ENCODE results near the gene ZNF608. TPM values are rescaled to one million over a fixed set of nuclear protein-coding genes. Genes with fewer than 3 reads are reported as not detected.
A peak's percentile ranks its signal among the peaks of the same experiment; 100 is the strongest.

The ZNF608 gene
- total and polyA plus RNA-seq, 4 donors, result 4.3 to 13.2 (median 8.0) TPM

DNA sequence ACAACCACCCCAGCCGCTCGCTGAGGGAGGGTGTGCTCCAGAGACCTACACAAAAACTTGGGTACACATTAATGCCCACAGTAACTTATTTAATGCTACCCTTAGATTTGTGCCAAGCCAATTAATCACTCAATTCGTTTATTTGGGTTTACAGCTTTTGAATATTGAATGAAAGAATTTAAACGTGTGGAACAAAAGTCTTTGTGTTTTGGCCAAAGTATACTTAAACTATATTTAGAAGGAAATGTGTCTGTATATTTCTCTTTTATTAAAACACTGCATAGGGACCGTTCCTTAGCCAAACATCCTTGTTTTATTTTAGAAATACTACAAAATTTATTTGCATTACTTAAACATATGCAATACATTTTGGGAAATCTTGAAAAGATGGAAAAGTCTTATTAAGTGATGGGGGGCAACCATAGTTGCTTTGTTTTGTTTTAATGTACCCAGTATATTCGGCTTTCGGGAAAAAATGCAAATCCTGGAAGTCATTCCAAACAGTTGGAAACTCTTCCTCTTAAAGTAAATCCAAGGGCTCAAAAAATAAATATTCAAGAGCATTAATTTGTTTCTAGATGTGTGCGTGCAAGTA, 11.8 kb downstream of the ZNF608 start:
- peaks cover 0 to 4% of the 10 kb centered on the region in 2 donors for H3K4me1 ChIP-seq (ENCODE audit: control insufficient read depth in 1 of 2, insufficient read depth in 2 of 2, low read length in 2 of 2)

DNA sequence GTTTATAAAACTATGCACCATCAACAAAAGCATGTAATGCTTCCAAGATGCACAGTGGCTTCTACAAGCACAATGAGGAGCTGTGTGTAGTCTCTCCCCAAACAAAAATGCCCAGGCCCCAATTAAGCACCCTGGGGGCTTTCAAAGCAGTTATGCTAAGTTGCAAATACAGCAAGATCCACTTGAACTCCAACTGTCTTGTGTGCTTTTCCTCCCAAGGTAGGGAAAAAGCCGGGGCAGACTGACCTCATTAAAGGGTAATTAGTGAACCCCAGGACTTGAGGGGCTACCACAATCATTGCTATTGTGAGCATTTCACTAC, 13.1 kb downstream of the ZNF608 start:
- Histone ChIP-seq H3K4me3 (ENCODE audit: low read length in 2 of 2) (no peak overlapping the region), H3K36me3 (ENCODE audit: control insufficient read depth in 1 of 2, insufficient read depth in 2 of 2, low read length in 1 of 2) (no peaks in the 10 kb centered on the region), H3K27ac (ENCODE audit: low read depth in 1 of 2, low read length in 2 of 2) (no peak overlapping the region), H3K4me1 (ENCODE audit: control insufficient read depth in 1 of 2, insufficient read depth in 2 of 2, low read length in 2 of 2) (peaks cover 0 to 4% of the 10 kb centered on the region in 2 donors), H3K27me3 (ENCODE audit: control insufficient read depth in 1 of 2, insufficient read depth in 2 of 2, low read length in 1 of 2) (no peaks in the 10 kb centered on the region), H3K9me3 (ENCODE audit: control insufficient read depth, low read length) (no peaks in the 10 kb centered on the region)
- 98 to 100% methylated on average over 1 of the region's 1 CpG for whole genome bisulfite sequencing, 2 donors
- no peak for ATAC-seq (ENCODE audit: low FRiP score)
- DNase-seq, result no peak
- intact Hi-C loops (cut with DNase I), result no loop called here

More for the DNA sequence above, 11.8 kb downstream of the ZNF608 start:
- no peak for ATAC-seq (ENCODE audit: low FRiP score)
- no peaks in the 10 kb centered on the region for H3K9me3 ChIP-seq (ENCODE audit: control insufficient read depth, low read length)
- H3K4me3 ChIP-seq (ENCODE audit: low read length in 2 of 2), result peak overlapping the region; percentile 1 to 14
- DNase-seq, result no peak
- H3K27ac ChIP-seq (ENCODE audit: low read depth in 1 of 2, low read length in 2 of 2), result no peak overlapping the region
- no peaks in the 10 kb centered on the region for H3K27me3 ChIP-seq (ENCODE audit: control insufficient read depth in 1 of 2, insufficient read depth in 2 of 2, low read length in 1 of 2)
- 31 to 33% methylated on average over 8 of the region's 8 CpGs for WGBS, 2 donors
- intact Hi-C loops (cut with DNase I), result no loop called here
- no peaks in the 10 kb centered on the region for H3K36me3 ChIP-seq (ENCODE audit: control insufficient read depth in 1 of 2, insufficient read depth in 2 of 2, low read length in 1 of 2)

DNA sequence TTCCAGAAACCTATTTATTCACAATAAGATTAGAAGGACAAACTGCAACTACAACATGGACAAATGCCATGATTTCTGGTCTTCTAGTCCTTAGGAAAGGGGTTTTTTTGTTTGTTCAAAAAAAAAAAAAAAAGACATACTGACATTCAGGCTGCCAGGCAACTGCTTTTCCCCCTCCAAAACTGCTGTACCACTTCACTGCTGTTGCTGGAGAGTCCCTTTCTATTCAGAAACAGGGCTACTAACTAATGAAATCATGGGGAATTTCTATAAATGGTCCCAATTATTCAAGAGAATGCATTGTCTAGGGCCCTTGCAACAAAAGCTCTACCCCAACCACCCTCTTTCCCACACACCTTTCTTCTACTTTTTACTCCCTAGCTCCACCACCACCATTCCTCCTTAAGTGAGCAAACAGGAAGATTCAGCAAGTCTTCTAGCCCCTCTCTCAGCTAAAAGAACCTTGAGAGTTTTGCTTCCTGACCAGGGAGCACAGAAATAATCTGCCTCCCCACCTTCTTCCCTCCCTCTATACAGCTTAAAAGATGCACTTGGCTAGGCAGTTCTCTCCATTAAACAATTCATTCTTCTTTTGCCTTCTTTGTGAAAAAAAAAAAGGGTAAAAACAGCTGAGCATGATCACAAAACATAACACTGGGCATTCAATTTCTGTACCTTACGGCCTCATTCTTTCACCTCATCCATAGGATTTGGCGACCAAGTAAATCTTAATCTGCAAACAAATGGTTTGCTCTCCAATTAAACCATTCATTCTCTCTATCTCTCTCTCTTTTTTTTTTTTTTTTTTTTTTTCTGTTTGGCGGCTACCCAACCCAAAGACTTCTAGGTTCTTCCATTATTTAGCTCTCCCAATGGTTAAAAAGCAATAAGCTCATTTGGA, 13.8 kb downstream of the ZNF608 start:
- intact Hi-C loops (cut with DNase I), result no loop called here
- Histone ChIP-seq H3K4me3 (ENCODE audit: low read length in 2 of 2) (no peak overlapping the region), H3K4me1 (ENCODE audit: control insufficient read depth in 1 of 2, insufficient read depth in 2 of 2, low read length in 2 of 2) (peaks cover 0 to 1% of the 10 kb centered on the region in 2 donors), H3K27me3 (ENCODE audit: control insufficient read depth in 1 of 2, insufficient read depth in 2 of 2, low read length in 1 of 2) (no peaks in the 10 kb centered on the region), H3K9me3 (ENCODE audit: control insufficient read depth, low read length) (no peaks in the 10 kb centered on the region), H3K27ac (ENCODE audit: low read depth in 1 of 2, low read length in 2 of 2) (no peak overlapping the region), H3K36me3 (ENCODE audit: control insufficient read depth in 1 of 2, insufficient read depth in 2 of 2, low read length in 1 of 2) (no peaks in the 10 kb centered on the region)
- no peak for ATAC-seq (ENCODE audit: low FRiP score)
- 96% methylated on average over 3 of the region's 3 CpGs for WGBS, 2 donors
- no peak for DNase-seq

DNA sequence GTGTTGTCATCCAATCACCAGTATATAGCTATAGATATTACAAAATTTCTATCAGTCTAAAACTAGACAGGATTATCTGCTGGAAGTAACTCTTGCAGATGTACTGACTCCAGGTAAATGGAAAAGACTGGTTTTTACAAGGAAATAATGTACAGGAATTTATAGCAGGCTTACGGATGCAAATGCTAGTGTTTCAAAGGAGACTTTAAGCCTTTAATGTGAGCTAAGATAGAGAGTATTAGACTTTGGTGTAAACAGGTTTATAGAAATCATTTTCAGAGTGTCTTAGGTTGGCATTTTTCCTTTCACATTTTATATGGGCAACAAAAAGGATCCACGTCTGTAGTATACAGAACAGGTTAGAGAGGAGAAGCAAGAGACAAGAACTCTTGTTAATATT, 16.1 kb downstream of the ZNF608 start:
- DNase-seq, result no peak
- Histone ChIP-seq H3K4me3 (ENCODE audit: low read length in 2 of 2) (no peak overlapping the region), H3K36me3 (ENCODE audit: control insufficient read depth in 1 of 2, insufficient read depth in 2 of 2, low read length in 1 of 2) (no peaks in the 10 kb centered on the region), H3K9me3 (ENCODE audit: control insufficient read depth, low read length) (no peaks in the 10 kb centered on the region), H3K27me3 (ENCODE audit: control insufficient read depth in 1 of 2, insufficient read depth in 2 of 2, low read length in 1 of 2) (no peaks in the 10 kb centered on the region), H3K4me1 (ENCODE audit: control insufficient read depth in 1 of 2, insufficient read depth in 2 of 2, low read length in 2 of 2) (no peaks in the 10 kb centered on the region), H3K27ac (ENCODE audit: low read depth in 1 of 2, low read length in 2 of 2) (no peak overlapping the region)
- intact Hi-C loops (cut with DNase I), result no loop called here
- WGBS, 2 donors, result 82% methylated on average over 2 of the region's 2 CpGs
- ATAC-seq (ENCODE audit: low FRiP score), result no peak

DNA sequence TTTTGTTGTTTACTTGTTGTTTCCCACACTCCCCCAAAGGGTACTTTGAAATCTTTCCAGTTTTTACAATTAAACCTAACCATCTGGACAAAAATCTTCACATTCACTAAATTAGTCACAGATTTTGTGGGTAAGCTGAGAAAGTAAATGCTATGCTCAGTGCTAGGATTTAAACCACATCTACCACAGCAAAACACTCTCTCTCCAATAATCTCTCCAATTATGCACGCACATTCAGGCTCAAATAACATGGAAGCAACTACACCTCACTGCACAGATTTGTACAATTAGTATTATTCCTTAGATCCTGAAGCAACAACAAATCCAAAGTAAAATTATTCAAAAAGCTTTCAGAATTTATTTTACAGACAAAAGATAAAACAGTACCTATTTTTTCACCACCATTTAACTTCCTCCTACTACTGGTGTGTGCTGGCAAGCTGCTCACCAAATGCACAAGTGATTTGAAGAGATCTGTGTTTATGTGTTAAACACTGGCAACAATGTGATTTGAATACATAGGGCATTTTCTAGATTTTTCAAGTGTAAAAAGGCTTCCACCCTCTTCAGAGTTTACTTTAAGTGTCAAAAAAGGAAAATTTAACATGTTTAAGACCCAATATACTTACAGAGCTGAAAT, 16.6 kb downstream of the ZNF608 start:
- H3K9me3 ChIP-seq (ENCODE audit: control insufficient read depth, low read length), result no peaks in the 10 kb centered on the region
- intact Hi-C loops (cut with DNase I), result no loop called here
- H3K27ac ChIP-seq (ENCODE audit: low read depth in 1 of 2, low read length in 2 of 2), result no peak overlapping the region
- H3K4me1 ChIP-seq (ENCODE audit: control insufficient read depth in 1 of 2, insufficient read depth in 2 of 2, low read length in 2 of 2), result no peaks in the 10 kb centered on the region
- DNase-seq (no peak), ATAC-seq (ENCODE audit: low FRiP score) (no peak)
- H3K36me3 ChIP-seq (ENCODE audit: control insufficient read depth in 1 of 2, insufficient read depth in 2 of 2, low read length in 1 of 2), result no peaks in the 10 kb centered on the region
- 97 to 100% methylated on average over 1 of the region's 1 CpG for WGBS, 2 donors
- no peaks in the 10 kb centered on the region for H3K27me3 ChIP-seq (ENCODE audit: control insufficient read depth in 1 of 2, insufficient read depth in 2 of 2, low read length in 1 of 2)
- H3K4me3 ChIP-seq (ENCODE audit: low read length in 2 of 2), result no peak overlapping the region

DNA sequence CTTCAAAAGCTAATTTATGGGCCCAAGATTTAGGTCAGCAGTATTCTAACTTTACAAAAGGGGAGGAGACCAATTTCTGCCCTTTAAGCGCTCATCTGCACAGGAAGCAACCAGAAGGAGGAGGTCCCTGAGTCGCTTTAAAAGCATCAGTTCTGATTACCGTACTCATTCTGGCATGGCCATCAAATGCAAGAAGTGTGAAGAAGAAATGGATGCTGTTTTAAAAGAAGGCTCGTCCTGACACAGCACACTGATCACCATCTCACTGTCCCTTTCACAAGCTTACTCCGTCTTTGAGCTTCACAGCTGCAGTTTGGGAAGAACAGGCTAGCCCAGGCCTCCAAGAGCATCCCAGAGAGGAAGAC, 17.5 kb downstream of the ZNF608 start:
- Histone ChIP-seq H3K4me3 (ENCODE audit: low read length in 2 of 2) (no peak overlapping the region), H3K4me1 (ENCODE audit: control insufficient read depth in 1 of 2, insufficient read depth in 2 of 2, low read length in 2 of 2) (no peaks in the 10 kb centered on the region), H3K9me3 (ENCODE audit: control insufficient read depth, low read length) (no peaks in the 10 kb centered on the region), H3K27ac (ENCODE audit: low read depth in 1 of 2, low read length in 2 of 2) (no peak overlapping the region), H3K27me3 (ENCODE audit: control insufficient read depth in 1 of 2, insufficient read depth in 2 of 2, low read length in 1 of 2) (no peaks in the 10 kb centered on the region), H3K36me3 (ENCODE audit: control insufficient read depth in 1 of 2, insufficient read depth in 2 of 2, low read length in 1 of 2) (no peaks in the 10 kb centered on the region)
- DNase-seq (no peak), ATAC-seq (ENCODE audit: low FRiP score) (no peak)
- intact Hi-C loops (cut with DNase I), result no loop called here
- 95 to 97% methylated on average over 5 of the region's 5 CpGs for WGBS, 2 donors

DNA sequence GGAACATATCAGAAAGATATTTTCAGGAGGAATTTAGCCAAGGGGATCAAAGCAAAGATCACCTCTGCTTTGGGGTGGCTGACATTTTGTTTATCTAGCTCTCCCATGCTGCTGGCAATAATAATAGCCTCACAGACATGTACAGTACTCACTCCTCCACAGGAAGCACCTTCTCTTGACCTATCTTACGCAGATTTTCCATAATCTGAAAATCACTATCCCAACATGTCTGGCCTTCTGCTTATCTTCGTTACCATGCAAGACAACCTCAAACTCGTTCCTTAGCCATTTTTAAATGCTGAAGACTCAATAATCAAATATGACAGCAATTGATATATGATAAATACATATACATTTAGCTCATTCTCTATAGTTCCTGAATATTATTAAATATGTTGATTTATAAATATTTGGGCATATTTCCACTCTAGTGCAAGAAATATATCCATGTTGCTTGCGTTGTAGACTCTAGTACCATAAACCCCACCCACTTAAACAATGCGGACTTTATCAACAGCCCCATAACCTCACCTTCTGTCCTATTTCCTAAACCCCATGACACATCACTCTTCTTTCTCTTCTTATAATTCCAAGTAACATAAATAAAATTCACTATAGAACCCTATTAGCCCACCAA, 18.0 kb downstream of the ZNF608 start:
- Histone ChIP-seq H3K9me3 (ENCODE audit: control insufficient read depth, low read length) (no peaks in the 10 kb centered on the region), H3K4me1 (ENCODE audit: control insufficient read depth in 1 of 2, insufficient read depth in 2 of 2, low read length in 2 of 2) (no peaks in the 10 kb centered on the region), H3K27ac (ENCODE audit: low read depth in 1 of 2, low read length in 2 of 2) (no peak overlapping the region), H3K4me3 (ENCODE audit: low read length in 2 of 2) (no peak overlapping the region), H3K36me3 (ENCODE audit: control insufficient read depth in 1 of 2, insufficient read depth in 2 of 2, low read length in 1 of 2) (no peaks in the 10 kb centered on the region), H3K27me3 (ENCODE audit: control insufficient read depth in 1 of 2, insufficient read depth in 2 of 2, low read length in 1 of 2) (no peaks in the 10 kb centered on the region)
- DNase-seq, result no peak
- intact Hi-C loops (cut with DNase I), result no loop called here
- 94 to 97% methylated on average over 5 of the region's 5 CpGs for WGBS, 2 donors
- no peak for ATAC-seq (ENCODE audit: low FRiP score)

DNA sequence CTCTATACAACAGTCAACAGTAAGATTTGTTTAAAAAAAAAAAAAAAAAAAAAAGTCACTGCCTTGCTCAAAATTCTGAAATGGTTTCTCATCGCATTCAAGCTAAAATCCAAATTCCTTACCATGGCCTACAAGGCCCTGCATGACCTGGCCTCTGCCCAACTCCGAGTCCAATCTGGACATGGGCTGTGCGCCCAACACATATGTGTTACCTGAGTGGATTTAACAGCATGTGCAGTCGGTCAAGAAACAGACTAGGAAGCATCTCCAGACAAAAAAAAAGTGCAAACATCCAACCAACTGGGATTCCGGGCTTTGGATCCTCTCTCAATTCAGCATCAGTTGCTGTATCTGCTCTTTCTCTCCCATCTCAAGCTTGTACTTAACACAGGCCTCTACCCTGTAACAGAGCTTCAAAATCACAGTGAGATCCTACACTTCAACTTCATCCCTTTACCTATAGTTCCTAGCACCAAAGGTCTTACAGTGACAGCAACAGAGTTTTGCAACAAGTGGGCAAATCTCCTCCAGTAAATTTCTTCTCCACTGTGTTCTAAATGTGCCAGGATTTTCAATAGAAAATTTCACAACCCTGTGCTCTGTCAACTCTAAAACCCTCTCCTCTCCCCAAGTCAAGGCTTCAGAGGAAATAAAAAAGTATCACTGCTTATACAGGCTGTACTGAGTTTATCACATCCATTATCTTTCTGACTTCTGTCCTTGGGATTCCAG, 19.6 kb downstream of the ZNF608 start:
- ATAC-seq (ENCODE audit: low FRiP score) (no peak), DNase-seq (no peak)
- no peak overlapping the region for H3K4me3 ChIP-seq (ENCODE audit: low read length in 2 of 2)
- H3K9me3 ChIP-seq (ENCODE audit: control insufficient read depth, low read length), result no peaks in the 10 kb centered on the region
- no peaks in the 10 kb centered on the region for H3K36me3 ChIP-seq (ENCODE audit: control insufficient read depth in 1 of 2, insufficient read depth in 2 of 2, low read length in 1 of 2)
- peaks cover 0 to 2% of the 10 kb centered on the region in 2 donors for H3K4me1 ChIP-seq (ENCODE audit: control insufficient read depth in 1 of 2, insufficient read depth in 2 of 2, low read length in 2 of 2)
- no peaks in the 10 kb centered on the region for H3K27me3 ChIP-seq (ENCODE audit: control insufficient read depth in 1 of 2, insufficient read depth in 2 of 2, low read length in 1 of 2)
- intact Hi-C loops (cut with DNase I), result no loop called here
- WGBS, 2 donors, result 92 to 95% methylated on average over 5 of the region's 5 CpGs
- no peak overlapping the region for H3K27ac ChIP-seq (ENCODE audit: low read depth in 1 of 2, low read length in 2 of 2)
